ENCODE measurements around the gene TTC23L. TPM values are rescaled to one million over a fixed set of nuclear protein-coding genes. Genes with fewer than 3 reads are reported as not detected.

Gene TTC23L
- total and polyA plus RNA-seq, 2 of the 8 experiments (the other 6 are each of a cell fraction or from before 2014, with no cell fraction given) = 1.1 to 2.4 TPM

GRCh38 chr5:34915139-34915855, 76.3 kb downstream of the TTC23L start, which contains the start of the genes BRIX1 and RAD1:
Gene BRIX1 (plus strand): TSS chr5:34915711. CDS start chr5:34915739, 28 bp downstream.
Gene RAD1 (minus strand): TSS chr5:34915504. CDS start chr5:34914892, 612 bp downstream.
- H3K27ac ChIP-seq (ENCODE audit: low read depth, low read length) = peak within 1 kb of the TSS; percentile 95
- 1% methylated on average over 64 of the region's 67 CpGs; no CpG with 5 or more reads in 1 of the 2 experiments for WGBS, 2 experiments (ENCODE audit: extremely low coverage in 1 of 2, insufficient coverage in 1 of 2, insufficient read length in 1 of 2, insufficient replicate concordance in 2 of 2, low coverage in 1 of 2, low lambda C conversion rate in 2 of 2, missing lambda C conversion rate in 1 of 2)
- no peak within 1 kb of the TSS for H3K4ac ChIP-seq (replicated peaks; ENCODE audit: insufficient read length, low read depth, low read length)
- FAIRE-seq (no peak), DNase-seq (ENCODE audit: low read depth in 1 of 2, low spot score in 2 of 2) (peak; percentile 89 to 91)
- peak within 1 kb of the TSS; percentile 90 to 99 (median 98) for H3K9ac ChIP-seq (replicated peaks in 1 of 4; ENCODE audit: extremely low read depth in 1 of 4, low read depth in 3 of 4, low read length in 3 of 4)
- no peak within 1 kb of the TSS for H2BK120ac ChIP-seq (replicated peaks; ENCODE audit: low read depth, low read length)
- H3K4me2 ChIP-seq (ENCODE audit: insufficient read depth in 1 of 2, low read depth in 2 of 2, low read length in 2 of 2) = peak within 1 kb of the TSS; percentile 80 to 84
- no peak within 1 kb of the TSS; the same call in 1 of the 2 replicates for H2BK12ac ChIP-seq (ENCODE audit: low read depth, low read length)
- H3K23me2 ChIP-seq (ENCODE audit: low read depth, low read length) = peaks cover 10% of the 10 kb centered on the region; the same call in 1 of the 2 replicates
- peak within 1 kb of the TSS; percentile 97 for H4K5ac ChIP-seq (ENCODE audit: insufficient read length, low read depth, low read length)
- H3K4me3 ChIP-seq (ENCODE audit: extremely low read depth in 1 of 4, insufficient read depth in 2 of 4, low read depth in 3 of 4, low read length in 4 of 4) = peak within 1 kb of the TSS; percentile 86 to 100 (median 96)
- no peaks in the 10 kb centered on the region for H3K79me1 ChIP-seq (ENCODE audit: low read depth, low read length)
- H2BK5ac ChIP-seq (ENCODE audit: low read depth, low read length) = peak within 1 kb of the TSS; percentile 94
- no peaks in the 10 kb centered on the region for H3K9me3 ChIP-seq (ENCODE audit: insufficient read depth in 2 of 2, low read depth in 1 of 2, low read length in 1 of 2)
- ChIA-PET CTCF (ENCODE audit: partially characterized antibody) (interaction anchor here (1.0 to 3.9 kb wide), 4 partner anchors 10 to 440 kb away, joined by 3 to 24 read pairs (median 8); no protein-coding TSS in a partner anchor), POLR2A (ENCODE audit: partially characterized antibody) (interaction anchor here (0.7 to 5.1 kb wide), 21 partner anchors 10 to 1375 kb away, joined by 3 to 52 read pairs (median 3); partner anchors contain the start of genes DNAJC21, RAI14 and TTC23L)
- H4K20me1 ChIP-seq (replicated peaks in 1 of 2; ENCODE audit: control insufficient read depth in 1 of 2, insufficient read depth in 2 of 2, low read length in 2 of 2) = peaks cover 1 to 3% of the 10 kb centered on the region in 2 experiments
- 0 out of 2 replicates have a peak within 1 kb of the TSS, but pooled peaks have one; percentile 4 for H2AFZ ChIP-seq (ENCODE audit: low read length)
- peaks cover 7 to 43% (median 23%) of the 10 kb centered on the region in 4 experiments for H3K36me3 ChIP-seq (ENCODE audit: control insufficient read depth in 2 of 4, insufficient read depth in 4 of 4, low read length in 3 of 4)
- H2AK5ac ChIP-seq (ENCODE audit: low read depth, low read length) = no peak within 1 kb of the TSS
- peaks cover 0 to 3% (median under 1%) of the 10 kb centered on the region in 4 experiments; a peak in 1 of 7 replicates for H3K4me1 ChIP-seq (replicated peaks in 1 of 4; ENCODE audit: control insufficient read depth in 3 of 4, insufficient read depth in 4 of 4, low read length in 3 of 4)
- H3K27me3 ChIP-seq (replicated peaks in 1 of 4; ENCODE audit: control insufficient read depth in 3 of 4, extremely low read depth in 1 of 4, insufficient read depth in 3 of 4, low read length in 3 of 4) = no peaks in the 10 kb centered on the region
- H2BK20ac ChIP-seq (ENCODE audit: low read length) = no peak within 1 kb of the TSS
- H4K91ac ChIP-seq (replicated peaks; ENCODE audit: insufficient read length, low read length) = peak within 1 kb of the TSS; percentile 97
- H3K18ac ChIP-seq (ENCODE audit: extremely low read depth, low read length) = peak within 1 kb of the TSS; percentile 92
- no peak within 1 kb of the TSS for H2BK15ac ChIP-seq (ENCODE audit: low read length)
- H3K14ac ChIP-seq (ENCODE audit: insufficient read length) = no peak within 1 kb of the TSS
- peak within 1 kb of the TSS; percentile 73 for H3K56ac ChIP-seq (replicated peaks; ENCODE audit: insufficient read length, low read depth, low read length)
- H3K23ac ChIP-seq (ENCODE audit: insufficient read length) = no peak within 1 kb of the TSS
- H4K8ac ChIP-seq (ENCODE audit: extremely low read depth, insufficient read depth, low read length) = peak within 1 kb of the TSS; percentile 99
- peaks cover 26 to 68% of the 10 kb centered on the region in 2 experiments for H3K79me2 ChIP-seq (ENCODE audit: control insufficient read depth in 1 of 2, insufficient read depth in 2 of 2, low read length in 2 of 2)
- TF ChIP-seq EGR1 (IDR thresholded peaks at IDR 0.05; ENCODE audit: borderline replicate concordance, low read depth, low read length) (peak; percentile 86), TAF7 (optimal IDR thresholded peaks at IDR 0.05; ENCODE audit: borderline replicate concordance, low read depth, low read length) (peak; percentile 88), HDAC2 (IDR thresholded peaks at IDR 0.05; ENCODE audit: borderline replicate concordance in 1 of 2, low read depth in 2 of 2, low read length in 2 of 2) (0 out of 4 replicates have a peak, but pooled peaks have one; percentile 3 to 78), MAX (IDR thresholded peaks at IDR 0.05) (peak; percentile 64), RBBP5 (IDR thresholded peaks at IDR 0.05; ENCODE audit: borderline replicate concordance, low read depth, low read length) (peak; percentile 79), POLR2A (IDR thresholded peaks at IDR 0.05; ENCODE audit: control extremely low read depth in 1 of 2, low read depth in 2 of 2, low read length in 2 of 2) (peak; percentile 89 to 90), CTCF (IDR thresholded peaks at IDR 0.05; ENCODE audit: control extremely low read depth in 1 of 3, insufficient read depth in 1 of 3, low read depth in 1 of 3, low read length in 3 of 3) (peak in 1 of 3 experiments; percentile 8; a peak in 1 of 4 replicates), CHD1 (IDR thresholded peaks at IDR 0.05; ENCODE audit: low read depth, low read length) (no peak)

Data from H1 (cell line).